Measurements from ENCODE around the gene ANKFN1.

ANKFN1 gene

DNA sequence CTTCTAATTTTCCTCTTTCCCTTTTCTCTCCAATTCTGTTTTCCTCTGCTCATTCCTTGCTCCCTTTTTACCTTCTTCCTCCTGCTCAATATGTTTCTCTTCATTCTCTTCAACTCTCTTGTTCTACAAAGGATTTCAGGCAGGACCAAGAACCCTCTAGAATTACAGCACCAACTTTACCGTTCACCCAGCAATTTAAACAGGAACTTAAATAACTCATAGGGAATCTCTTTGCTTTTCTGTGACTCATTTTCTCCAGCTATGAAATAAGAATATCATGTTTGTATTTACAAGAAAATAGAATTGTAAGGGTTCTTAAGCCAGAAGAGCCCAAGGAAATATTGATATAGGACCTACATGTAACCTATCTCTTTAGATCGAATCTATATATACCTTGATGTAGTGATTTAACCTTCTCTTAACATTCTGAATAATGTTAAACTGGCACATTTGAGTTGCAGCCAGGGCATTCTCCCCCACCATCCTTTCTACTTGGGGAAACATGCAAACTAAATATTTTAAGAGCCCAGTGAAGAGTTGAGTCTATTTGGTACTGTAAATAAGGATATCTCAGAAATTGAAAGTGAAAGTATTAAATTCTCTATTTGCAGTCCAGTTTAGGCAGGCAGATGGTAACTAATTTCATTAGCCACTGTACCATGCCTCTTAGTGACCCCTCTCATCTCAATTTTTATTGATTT, 137.0 kb downstream of the ANKFN1 start:
- DNase-seq = no peak

DNA sequence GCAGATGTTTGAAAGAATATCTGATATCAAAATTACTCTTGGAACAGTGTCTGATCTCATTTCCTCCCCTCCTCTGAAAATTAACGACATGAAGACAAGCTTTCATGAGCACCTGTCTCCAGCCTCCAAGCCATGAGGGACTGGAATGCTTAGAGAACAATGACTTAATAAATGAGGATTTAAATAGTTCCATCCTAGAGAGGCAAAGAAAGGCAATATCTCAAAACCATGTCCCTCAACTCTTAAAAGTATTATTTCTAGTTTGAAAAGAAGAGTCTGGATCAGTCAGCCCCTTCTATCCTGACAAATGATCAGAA, 137.5 kb downstream of the ANKFN1 start:
- no peak for DNase-seq

DNA sequence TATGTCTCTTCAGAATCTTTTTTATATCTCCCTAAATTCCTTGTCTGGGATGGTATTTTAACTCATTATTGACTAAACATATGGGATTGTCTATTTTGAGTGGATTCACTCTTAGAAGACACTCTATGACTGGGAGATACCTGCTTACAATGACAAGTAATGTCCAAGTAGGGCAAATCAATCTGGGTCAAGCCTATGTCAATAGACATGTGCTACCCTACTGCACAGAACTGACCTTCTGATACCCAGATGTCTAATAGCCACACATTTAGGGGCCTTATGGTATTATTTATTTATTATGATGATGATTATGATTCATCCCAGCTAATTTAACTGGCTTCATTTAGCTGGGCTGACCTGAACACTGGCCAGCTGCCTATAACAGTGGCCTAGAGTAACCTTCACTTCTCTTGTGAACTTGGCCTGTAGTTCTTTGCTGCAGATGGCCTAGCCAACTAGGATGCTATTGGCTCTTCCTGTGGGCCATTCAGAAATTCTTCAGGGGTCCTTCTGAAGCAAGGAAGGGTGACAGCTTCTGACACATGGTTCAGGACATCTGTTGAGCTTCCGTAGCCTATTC, 138.0 kb downstream of the ANKFN1 start:
- no peak for DNase-seq

DNA sequence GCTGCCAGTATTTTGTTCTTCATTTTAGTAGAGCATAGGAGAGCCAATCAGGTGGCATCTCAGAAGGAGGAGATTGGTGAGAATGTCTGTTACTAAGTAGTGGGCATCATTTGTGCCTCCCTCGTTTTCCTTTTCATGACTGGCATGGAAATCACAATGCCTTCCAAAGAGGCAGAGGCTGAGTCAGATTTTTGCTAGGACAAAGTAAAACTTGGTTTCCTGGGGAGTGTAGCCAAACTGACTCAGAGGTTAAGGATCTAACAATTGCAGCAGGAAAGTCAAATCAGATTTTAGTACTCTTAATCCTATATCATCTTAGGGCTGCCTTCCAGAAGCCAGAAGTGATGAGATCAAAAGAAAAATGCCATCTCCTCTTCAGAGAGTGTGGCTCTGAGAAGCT, 138.7 kb downstream of the ANKFN1 start:
- no peak for DNase-seq

DNA sequence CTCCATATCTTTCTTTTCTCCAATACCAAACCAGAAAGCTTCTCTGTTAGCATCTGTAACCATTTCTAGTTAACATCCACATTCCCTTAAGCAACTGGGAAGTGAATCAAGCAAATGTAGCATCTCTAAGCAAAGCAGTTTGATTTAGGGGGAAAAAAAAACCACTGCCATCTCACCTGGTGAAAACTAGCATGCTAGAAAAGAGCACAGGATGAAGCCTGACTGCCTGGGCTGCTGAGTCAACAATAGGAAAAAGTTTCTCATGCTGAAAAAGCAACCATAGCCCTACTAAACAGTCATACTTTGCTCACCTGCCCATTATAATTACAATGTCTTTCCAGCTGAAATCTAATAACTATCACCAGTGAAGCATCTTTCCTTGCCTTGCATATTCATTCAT, 139.3 kb downstream of the ANKFN1 start:
- no peak for DNase-seq

DNA sequence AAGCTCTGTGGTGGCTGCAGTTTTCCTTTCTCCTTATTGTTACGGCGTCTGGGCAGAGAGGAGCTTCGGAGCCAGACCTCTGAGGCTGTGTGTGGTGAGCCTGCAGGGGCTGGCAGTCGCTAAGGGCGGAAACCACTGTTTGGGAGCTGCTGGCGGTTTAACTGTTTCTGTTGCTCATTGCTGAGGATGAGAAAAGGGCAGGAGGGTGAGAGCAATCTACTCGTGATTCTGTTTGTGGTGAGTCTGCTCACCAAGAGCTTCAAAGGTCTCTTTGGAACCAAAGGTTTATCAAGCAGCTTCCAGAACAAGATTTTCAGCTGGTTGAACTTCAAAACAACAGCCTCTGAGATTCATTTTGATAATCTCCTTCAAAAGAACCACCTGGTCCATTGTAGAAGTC, 143.9 kb downstream of the ANKFN1 start:
- DNase-seq = peak in 1 of 5 donors; percentile 57

DNA sequence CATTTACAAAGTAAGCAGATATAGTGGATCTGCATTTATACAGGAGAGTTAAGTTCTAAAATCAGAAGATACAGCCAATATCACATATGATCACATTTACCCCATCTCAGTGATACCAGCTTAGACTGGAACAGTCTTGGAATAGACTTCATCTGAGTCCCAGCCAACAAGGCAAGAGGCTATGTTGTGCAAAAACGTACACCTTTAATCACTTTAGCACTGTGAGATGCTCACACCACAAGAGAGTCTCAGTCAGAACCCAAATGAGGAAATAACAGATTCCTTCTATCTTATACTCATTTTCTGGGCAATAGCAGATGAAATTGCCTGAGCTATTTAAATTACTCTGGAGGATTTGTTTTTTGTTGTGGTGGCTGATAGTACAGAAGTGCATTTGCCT, 145.6 kb downstream of the ANKFN1 start:
- no peak for DNase-seq

DNA sequence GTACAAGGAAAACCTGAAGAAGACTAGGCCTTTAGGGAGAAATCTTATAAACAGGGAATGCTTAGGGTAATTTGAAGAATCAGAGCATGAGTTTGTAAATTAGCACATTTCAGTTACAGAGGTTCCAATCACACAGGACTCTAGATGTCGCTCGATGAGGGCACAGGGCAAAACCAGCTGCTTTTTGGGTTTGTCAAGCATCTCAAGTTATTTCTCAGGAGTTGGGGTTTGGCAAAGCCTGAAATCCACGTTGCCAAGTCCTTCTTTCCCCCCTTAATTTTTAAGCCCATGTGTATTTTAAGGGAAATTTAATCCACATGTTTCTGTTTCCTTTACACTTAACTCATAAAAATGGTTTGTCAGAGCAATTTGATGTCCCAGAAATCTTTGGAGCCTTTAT, 146.9 kb downstream of the ANKFN1 start:
- no peak for DNase-seq

DNA sequence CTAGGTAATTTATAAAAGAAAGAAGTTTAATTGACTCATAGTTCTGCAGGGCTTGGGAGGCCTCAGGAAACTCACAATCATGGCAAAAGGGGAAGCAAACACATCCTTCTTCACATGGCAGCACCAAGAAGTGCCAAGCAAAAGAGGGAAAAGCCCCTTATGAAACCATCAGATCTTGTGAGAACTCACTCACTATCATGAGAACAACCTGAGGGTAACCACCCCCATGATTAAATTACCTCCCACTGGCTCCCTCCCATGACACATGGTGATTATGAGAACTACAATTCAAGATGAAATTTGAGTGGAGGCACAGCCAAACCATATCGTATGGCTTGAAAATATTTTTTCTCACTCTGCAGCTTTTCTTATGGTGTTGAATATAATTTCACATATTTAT, 151.7 kb downstream of the ANKFN1 start:
- no peak for DNase-seq

DNA sequence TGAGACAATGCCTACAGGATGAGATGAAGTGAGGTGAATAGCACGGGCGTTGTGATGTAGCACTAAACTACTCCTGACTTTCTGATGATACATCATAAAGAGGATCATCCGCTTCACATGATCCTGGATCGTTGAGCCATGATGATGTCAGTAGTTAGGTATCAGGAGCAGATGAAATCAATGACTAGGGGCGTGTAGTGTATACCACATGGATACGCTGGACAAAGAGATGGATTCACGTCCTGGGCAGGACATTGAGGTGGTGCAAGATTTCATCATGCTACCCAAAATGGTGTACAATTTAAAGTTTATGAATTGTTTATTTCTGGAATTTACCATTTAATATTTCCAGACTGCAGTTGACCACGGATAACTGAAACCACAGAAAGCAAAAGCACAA, 156.6 kb downstream of the ANKFN1 start:
- DNase-seq = no peak

DNA sequence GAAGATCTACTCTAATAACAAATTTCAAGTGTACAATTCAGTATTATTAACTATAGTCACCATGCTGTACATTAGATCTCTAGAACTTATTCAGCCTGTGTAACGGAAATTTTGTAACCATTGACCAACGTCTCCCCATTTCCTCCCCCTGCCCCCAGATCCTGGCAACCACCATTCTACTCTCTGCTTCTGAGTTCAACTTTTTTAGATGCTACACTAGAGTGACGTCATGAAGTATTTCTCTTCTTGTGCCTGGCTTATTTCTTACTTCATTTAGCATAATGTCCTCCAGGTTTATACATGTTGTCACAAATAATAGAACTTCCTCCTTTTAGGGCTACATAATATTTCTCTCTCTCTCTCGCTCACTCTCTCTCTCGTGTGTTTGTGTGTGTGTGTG, 157.5 kb downstream of the ANKFN1 start:
- no peak for DNase-seq

DNA sequence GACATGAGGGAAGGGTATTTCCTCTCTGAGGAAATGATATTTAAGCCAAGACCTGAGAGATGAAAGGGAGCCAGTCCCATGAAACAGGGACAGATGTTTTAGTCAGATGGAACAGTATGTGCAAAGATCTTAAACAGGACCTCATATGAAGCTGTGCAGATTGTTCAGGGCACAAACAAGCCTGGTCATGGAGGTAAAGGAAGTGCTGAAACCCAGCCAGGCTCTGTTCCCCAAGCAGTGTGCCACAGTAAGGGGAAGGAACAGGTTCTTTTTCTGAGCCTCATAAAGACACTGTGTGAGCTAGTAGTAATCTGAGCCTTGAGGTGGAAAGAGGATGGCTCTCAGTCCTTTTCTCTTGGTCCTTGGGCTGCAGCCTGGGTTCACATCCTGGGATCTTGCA, 159.9 kb downstream of the ANKFN1 start:
- DNase-seq = no peak

DNA sequence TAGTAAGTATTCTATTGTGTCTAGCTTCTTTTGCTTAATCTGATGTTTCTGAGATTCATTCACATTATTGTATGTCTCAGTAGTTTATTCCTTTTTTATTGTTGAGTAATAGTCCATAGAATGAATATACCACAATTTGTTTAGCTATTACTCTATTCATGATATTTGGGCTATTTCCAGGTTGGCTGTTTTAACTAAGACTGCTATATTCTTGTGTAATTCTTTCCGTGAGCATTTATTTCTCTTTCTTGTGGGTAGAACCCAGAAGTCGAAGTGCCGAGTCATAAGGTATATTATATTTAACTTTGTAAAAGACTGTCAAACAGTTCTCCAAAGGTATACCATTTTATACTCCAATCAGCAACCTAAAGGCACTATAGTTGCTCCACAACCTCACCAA, 160.8 kb downstream of the ANKFN1 start:
- no peak for DNase-seq

DNA sequence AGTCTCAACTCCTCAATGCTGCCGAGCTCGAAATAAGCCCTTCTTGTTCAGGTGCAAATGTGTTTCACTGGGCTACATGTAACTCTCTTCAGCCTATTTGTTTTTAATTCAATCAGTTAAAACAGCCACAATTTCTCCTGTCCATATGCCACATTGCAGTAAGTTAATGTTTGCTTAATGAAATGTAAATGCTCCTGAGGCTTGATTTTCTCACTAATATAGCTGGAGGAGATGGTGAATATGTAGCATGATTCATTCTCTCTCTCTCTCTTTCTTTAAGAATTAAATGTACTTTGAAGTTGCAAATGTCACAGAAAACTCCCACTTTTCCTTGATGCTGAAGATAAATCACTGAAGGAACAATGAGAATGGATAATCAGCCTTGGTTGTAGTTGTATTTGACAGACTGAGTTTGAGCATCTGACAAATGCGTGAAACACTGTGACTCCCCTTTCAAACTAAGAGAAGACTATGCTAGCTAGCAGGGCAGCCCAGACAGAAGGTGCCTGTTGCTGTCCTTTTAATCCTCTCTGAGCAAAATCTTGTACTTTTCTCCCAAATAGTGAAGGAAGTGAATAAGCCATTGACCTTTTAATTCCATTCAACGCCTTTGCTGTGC, 161.8 kb downstream of the ANKFN1 start:
- DNase-seq = no peak

DNA sequence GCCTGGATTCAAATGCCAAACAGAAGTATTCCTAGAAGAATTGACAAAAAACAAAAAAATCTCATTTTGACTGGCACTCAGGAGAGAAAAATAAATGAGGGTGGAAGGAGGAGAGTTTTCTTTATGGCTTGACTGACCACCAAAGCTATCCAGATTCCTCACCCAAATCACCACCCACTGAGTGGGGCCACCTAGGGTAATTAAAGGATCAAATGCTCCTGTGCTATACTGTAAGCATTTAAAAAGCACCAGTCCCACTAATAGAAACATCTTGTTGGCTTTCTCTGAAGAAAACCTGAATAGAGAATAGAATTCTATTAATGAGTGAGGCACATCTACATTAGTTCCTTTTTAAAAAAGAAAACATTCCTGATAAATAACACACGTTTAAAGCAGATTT, 163.3 kb downstream of the ANKFN1 start:
- DNase-seq = no peak

DNA sequence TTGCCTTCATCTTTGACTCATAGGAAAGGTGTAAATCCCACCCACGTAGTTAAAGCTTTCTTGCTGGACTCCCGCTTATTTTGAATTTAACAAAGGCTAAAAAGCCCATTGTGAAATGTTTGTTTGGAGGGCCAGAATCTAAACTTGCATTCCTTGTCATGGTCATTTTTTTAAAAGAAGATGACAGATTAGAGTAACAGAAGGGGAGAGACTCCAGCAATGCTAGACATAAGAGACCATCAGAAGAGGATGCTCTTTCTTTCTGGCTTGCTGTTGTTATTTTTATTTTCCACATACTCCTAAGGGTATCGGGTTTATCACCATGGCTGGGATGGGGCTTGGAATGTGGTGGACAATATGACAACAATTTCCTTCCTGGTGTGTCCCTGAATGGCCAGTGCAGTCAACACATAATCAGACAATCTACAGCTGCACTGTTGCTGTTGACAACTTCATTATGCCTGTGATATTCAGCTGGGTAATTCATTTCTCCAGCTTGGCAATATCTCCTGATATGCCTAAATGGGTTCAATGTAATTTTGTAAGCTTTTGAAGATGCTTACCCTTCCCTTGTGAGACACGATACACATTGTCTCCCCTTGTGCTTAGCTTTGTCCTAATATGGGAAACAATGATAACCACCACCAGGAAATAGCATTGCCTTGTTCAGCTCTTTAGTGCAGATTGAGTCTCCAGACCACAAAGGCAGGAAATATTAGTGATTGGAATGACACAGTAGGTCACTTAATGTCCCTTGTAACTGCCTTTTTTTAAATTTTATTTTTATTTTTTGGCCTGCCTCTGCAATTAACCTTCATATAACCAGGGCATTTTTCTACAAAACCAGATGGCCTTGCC, 164.3 kb downstream of the ANKFN1 start:
- no peak for DNase-seq

DNA sequence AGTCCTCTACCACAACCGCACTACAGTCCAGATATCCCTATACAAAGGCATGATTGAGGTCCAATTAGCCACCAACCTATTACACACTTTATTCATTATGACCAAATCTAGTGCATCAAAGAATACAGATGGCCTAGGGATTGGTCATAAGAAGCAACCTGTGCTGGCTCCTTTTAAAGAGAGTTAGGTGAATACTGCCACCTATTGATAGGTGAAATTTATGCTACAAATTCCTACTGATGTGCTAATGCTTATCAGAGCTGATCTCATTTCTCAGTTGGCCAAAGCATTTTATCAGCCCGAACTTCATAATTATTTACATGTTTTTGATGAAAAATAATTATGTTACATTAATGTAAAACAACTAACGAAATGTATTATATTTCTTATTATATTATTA, 166.3 kb downstream of the ANKFN1 start:
- peak in 1 of 5 donors; percentile 34 for DNase-seq

DNA sequence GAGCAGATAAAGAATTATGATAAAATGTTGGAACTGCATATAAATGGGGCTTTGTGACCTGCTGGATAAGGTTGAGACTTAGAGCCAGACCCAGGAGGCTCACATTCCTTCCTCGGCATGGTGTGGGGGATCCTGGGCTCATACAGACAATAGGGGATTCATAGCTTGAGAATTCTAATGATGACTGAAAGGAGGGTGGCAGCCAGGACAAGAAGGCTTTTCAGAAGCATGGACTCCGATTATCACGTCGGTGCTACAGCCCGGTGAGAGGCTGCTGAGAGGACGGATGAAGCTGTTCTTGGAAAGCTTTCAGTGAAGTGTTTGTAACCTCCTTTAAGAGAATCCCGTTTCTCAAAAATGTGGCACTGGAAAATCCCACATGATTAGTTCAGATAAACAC, 167.2 kb downstream of the ANKFN1 start:
- DNase-seq = no peak

DNA sequence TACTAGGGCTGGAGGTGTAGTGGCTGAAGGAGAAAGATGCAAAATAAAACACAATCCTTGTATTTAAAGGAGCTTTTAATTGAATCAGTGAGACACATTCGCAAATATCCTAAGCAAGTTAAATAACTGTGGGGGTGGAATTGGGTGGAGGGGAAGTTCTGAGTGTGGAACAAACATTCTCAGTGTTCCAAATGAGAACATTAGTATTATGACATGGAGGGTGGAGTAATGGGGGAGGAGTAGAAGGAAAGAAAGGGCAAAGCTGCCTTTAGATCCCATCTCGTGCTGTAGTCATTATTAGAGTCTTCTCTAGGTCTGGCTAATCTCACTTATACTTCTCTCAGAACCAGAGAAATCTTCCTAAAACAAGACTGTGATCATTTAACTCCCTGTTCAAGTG, 169.7 kb downstream of the ANKFN1 start:
- no peak for DNase-seq

DNA sequence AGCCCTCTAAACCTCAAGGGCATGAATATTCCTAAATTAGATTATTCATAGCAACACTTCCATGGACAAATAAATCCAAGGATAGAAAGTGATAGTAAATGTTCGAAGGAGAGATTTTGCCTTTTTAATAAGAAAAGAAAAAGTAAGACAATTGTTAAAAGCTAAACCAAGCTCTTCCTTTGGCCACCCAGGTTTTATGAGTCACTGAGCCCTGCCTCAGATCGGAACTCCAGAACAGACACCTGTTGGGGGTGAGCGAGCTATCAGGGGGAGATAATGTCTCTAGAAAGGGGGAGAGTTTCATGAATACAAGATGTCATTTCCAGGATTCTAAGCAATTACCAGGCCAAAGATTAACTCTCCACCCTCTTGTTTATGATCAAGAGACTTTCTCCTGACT, 171.4 kb downstream of the ANKFN1 start:
- DNase-seq = no peak

DNA sequence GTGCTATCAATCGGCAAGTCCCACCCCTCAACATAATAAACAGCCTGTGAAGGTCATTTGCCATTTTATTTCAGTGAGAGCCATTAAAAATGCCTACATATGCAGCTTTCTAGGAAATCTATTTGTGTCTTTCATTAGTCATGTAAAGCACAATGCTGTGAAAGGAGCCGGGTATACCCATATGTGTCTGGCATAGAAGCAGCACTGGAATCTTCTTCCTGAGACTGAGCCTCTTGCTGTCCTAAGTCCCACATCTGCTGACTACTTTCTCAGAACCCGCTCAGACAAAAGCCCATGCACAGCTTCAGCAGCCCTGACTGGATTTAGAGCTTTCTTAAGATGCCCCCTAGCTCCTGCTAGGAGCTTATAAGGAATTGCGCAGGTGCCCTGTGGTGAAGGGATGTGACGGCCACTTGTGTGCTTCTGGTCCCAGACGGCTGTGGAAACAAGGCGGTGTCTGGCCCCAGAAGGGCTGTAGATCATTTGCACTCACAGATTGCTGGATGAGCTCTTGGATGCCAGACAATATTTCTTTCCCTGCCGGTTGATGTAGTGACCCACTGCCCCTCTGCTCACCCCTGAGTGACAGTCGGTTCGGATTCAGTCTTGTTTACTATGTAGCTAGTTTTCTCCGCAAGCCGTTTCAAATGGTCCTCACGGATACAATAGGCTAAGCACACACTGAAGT, 172.2 kb downstream of the ANKFN1 start:
- no peak for DNase-seq

DNA sequence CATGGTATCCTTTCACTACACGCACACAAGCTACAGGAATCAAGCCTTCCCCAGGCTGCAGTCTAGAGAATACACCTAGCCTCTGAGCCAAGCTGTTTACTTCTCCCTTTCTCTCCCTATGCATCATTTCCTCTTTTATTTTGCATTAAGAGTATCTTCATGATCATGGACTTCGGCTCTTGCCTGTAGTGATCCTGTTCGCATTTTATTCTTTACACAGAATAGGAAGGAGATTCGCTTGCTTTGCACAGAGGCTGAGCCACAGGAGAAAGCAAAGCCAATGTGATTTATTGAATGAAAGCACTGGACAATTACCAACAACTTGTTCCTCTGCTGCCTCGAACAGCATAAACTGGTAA, 172.7 kb downstream of the ANKFN1 start:
- no peak for DNase-seq

DNA sequence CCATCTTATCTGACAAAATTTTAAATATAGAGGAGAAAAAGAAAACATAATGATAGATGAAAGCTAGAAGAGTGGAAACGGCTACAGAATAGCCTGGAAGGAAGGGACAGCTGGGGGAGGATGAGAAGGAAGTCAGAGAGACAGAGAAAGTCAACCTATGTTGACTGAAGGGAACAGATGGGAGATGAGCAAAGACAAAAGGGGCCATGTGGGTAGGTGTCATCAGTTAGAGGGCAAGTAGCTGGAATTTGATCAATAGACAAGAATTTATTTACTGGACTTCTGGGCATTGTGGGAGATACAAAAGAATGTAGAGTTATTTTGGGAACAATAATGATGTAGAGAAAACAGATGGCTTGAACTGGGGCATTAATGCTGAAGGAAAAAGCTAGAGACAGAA, 194.4 kb downstream of the ANKFN1 start:
- DNase-seq = no peak

All from T-helper 1 cell (primary cell).